NB4 (cell line): Measurements from ENCODE around the gene RNF220.

Experiments
- DNase-seq: peaks from one replicate; pipeline ENCODE4 v3.0.0; 2010; ENCODE audit warnings: low read depth
- H3K4me3 ChIP-seq: one replicate; pipeline ENCODE4 v1.5.1; 2011; ENCODE audit warnings: mild to moderate bottlenecking, low read depth, low read length, moderate library complexity
- CTCF ChIP-seq: IDR thresholded peaks from one replicate; pipeline ENCODE4 v1.5.1; 2012; ENCODE audit warnings: low read depth, low read length
- MAX ChIP-seq: IDR thresholded peaks from 2 replicates; pipeline ENCODE4 v1.6.1; 2011; ENCODE audit warnings: low read depth, low read length
- MYC ChIP-seq: IDR thresholded peaks from 2 replicates; pipeline ENCODE4 v1.6.1; 2011; ENCODE audit warnings: low read depth, low read length
- POLR2A ChIP-seq: IDR thresholded peaks from 2 replicates; pipeline ENCODE4 v1.6.1; 2011; ENCODE audit warnings: mild to moderate bottlenecking; ENCODE audit not compliant: insufficient read length; ENCODE audit errors: extremely low read depth

The RNF220 gene

GRCh38 chr1:44672254-44672955 lies 267.4 kb downstream of the RNF220 start:
- TF ChIP-seq MAX (peak; percentile 64), POLR2A (peak; percentile 32), CTCF (no peak), MYC (peak; percentile 45)
- H3K4me3 ChIP-seq: peak overlapping the region; percentile 49
- peak; percentile 98 for DNase-seq

GRCh38 chr1:44672961-44673674 lies 268.1 kb downstream of the RNF220 start:
- no peak for TF ChIP-seq CTCF
- no peak for TF ChIP-seq MYC
- TF ChIP-seq POLR2A: no peak
- no peak for DNase-seq
- peak overlapping the region; percentile 62 for H3K4me3 ChIP-seq

GRCh38 chr1:44673675-44674112 lies 268.6 kb downstream of the RNF220 start:
- no peak for DNase-seq
- peak overlapping the region; percentile 62 for H3K4me3 ChIP-seq
- no peak for TF ChIP-seq POLR2A

GRCh38 chr1:44674113-44675000 lies 269.3 kb downstream of the RNF220 start, which contains the start of the genes ARMH1 and TMEM53:
ARMH1 (plus strand) TSS chr1:44674714; CDS start chr1:44689698, 14,984 bp downstream.
TMEM53 (minus strand) TSS chr1:44674481; CDS start chr1:44674391, 90 bp downstream.
- peak; percentile 96 for DNase-seq
- peak within 1 kb of the TSS; percentile 67 for H3K4me3 ChIP-seq
- TF ChIP-seq MAX (peak; percentile 48; the same call in 1 of the 2 replicates), CTCF (no peak), MYC (no peak; the same call in 1 of the 2 replicates), POLR2A (peak; percentile 75)

GRCh38 chr1:44675186-44675585 lies 270.1 kb downstream of the RNF220 start:
- no peak for TF ChIP-seq POLR2A
- no peak for TF ChIP-seq MAX
- TF ChIP-seq CTCF: no peak
- no peak for TF ChIP-seq MYC
- H3K4me3 ChIP-seq: no peak overlapping the region
- DNase-seq: no peak

GRCh38 chr1:44676484-44677200 lies 271.6 kb downstream of the RNF220 start:
- no peak for TF ChIP-seq MAX
- DNase-seq: peak; percentile 94
- no peak overlapping the region for H3K4me3 ChIP-seq
